Measurements from ENCODE around the gene PTTG1IP. TPM values are rescaled to one million over a fixed set of nuclear protein-coding genes. Genes with fewer than 3 reads are reported as not detected.

Gene PTTG1IP
- total and polyA plus RNA-seq, 7 donors: 49.7 to 208 (median 158) TPM

DNA sequence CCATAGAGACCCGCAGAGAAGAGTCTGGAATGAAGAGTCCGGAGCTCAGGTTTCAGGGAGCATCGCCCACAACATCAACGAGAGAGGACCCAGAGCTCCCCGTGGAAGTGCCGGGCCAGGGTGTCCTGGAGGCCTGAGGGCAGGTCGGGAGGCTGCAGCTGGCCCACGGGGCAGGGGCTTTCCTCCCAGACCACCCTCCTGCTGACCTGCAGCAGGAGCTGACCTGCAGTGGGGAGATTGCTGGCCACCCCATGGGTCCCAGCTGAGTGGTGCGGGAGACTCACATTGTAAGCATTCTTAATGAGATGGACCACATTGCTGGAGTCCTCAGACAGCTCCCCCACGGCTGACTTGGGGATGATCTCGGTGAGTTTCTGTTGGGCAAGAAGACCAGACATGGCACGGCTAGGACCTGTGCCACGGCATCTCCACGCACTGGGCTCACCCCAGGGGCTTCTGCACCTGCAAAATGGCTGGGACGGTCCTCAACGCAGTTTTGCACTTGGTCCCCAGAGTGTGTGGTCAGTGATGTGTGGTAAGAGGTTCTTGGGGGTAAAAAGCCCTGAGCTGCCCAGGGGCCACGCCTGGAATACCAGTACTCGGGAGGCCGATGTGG lies 21.3 kb upstream of the PTTG1IP start:
- no peak overlapping the region for H3K4me3 ChIP-seq
- H3K36me3 ChIP-seq: no peaks in the 10 kb centered on the region
- no peak overlapping the region for H3K27ac ChIP-seq
- intact Hi-C loops (cut with DNase I): no loop called here
- TF ChIP-seq CTCF (IDR thresholded peaks at IDR 0.05): no peak
- no peak for TF ChIP-seq EP300 (IDR thresholded peaks at IDR 0.05)
- no peak for TF ChIP-seq POLR2AphosphoS5 (IDR thresholded peaks at IDR 0.05)
- TF ChIP-seq POLR2A (IDR thresholded peaks at IDR 0.05): no peak
- no peaks in the 10 kb centered on the region for H3K4me1 ChIP-seq
- no peak for DNase-seq
- peaks cover 0 to 11% (median 0%) of the 10 kb centered on the region in 3 donors for H3K27me3 ChIP-seq
- WGBS, 2 donors: 82 to 84% methylated on average over 19 of the region's 19 CpGs
- no peaks in the 10 kb centered on the region for H3K9me3 ChIP-seq

- Histone ChIP-seq H3K4me1 (no peaks in the 10 kb centered on the region), H3K27me3 (peaks cover 0 to 11% (median 0%) of the 10 kb centered on the region in 3 donors), H3K36me3 (no peaks in the 10 kb centered on the region), H3K4me3 (no peak overlapping the region), H3K27ac (no peak overlapping the region), H3K9me3 (no peaks in the 10 kb centered on the region)
- TF ChIP-seq EP300 (IDR thresholded peaks at IDR 0.05) (no peak), POLR2AphosphoS5 (IDR thresholded peaks at IDR 0.05) (no peak), CTCF (IDR thresholded peaks at IDR 0.05) (no peak), POLR2A (IDR thresholded peaks at IDR 0.05) (no peak)
- DNase-seq: no peak
- intact Hi-C loops (cut with DNase I): no loop called here
- WGBS, 2 donors: 67 to 90% methylated on average over 15 of the region's 15 CpGs
Observed at GRCh38 chr21:44893948-44894656, 20.6 kb upstream of the PTTG1IP start.

- TF ChIP-seq CTCF (IDR thresholded peaks at IDR 0.05): no peak
- TF ChIP-seq EP300 (IDR thresholded peaks at IDR 0.05): no peak
- no peak for TF ChIP-seq POLR2A (IDR thresholded peaks at IDR 0.05)
- no peak for TF ChIP-seq POLR2AphosphoS5 (IDR thresholded peaks at IDR 0.05)
- H3K4me1 ChIP-seq: no peaks in the 10 kb centered on the region
- H3K27me3 ChIP-seq: peaks cover 0 to 11% (median 0%) of the 10 kb centered on the region in 3 donors
- H3K9me3 ChIP-seq: no peaks in the 10 kb centered on the region
- DNase-seq: no peak
- intact Hi-C loops (cut with DNase I): no loop called here
- no peaks in the 10 kb centered on the region for H3K36me3 ChIP-seq
- WGBS, 2 donors: 86 to 91% methylated on average over 7 of the region's 7 CpGs
- no peak overlapping the region for H3K27ac ChIP-seq
- H3K4me3 ChIP-seq: no peak overlapping the region
Observed at GRCh38 chr21:44893278-44893556, 19.7 kb upstream of the PTTG1IP start.

DNA sequence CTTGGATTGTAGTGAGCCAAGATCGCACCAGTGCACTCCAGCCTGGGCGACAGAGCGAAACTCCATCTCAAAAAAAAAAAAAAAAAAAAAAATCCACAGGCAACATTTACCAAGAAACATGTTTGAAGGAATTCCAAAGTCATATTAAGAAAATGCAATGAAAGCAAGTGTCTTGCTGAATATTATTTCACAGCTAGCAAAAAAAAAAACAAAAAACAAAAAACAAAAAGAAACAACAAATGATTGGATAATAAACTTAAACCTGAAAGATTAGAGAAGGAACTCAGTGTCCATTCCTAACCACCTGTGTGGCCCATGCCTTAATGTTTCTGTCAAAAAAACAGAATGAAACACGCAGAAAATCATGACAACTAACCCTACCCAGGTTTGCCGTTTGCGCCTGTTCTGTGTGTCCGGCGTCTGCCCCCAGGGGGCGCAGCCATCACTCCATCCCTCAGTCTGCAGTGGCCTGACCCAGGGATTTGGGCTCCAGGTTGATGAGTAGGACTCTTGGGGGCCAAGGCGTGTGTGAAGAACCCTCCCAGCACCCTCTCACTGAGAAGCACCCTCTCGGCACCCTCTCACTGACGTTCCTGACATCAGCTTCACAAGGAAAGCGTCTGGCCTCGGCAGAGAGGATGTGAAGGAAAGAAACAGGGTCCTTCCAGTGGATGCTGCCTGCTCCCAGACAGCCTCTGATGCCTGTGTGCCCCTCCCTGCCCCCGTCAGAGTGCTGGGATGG lies 19.2 kb upstream of the PTTG1IP start:
- Histone ChIP-seq H3K4me3 (no peak overlapping the region), H3K4me1 (no peaks in the 10 kb centered on the region), H3K27ac (no peak overlapping the region), H3K9me3 (no peaks in the 10 kb centered on the region), H3K36me3 (no peaks in the 10 kb centered on the region), H3K27me3 (peaks cover 0 to 11% (median 0%) of the 10 kb centered on the region in 3 donors)
- TF ChIP-seq CTCF (IDR thresholded peaks at IDR 0.05) (peak; percentile 68 to 89 (median 84)), POLR2A (IDR thresholded peaks at IDR 0.05) (no peak)
- intact Hi-C loops (cut with DNase I): loop anchor here (1.0 kb wide), 1 partner anchor 40 kb away; no protein-coding TSS in a partner anchor
- WGBS, 2 donors: 30 to 45% methylated on average over 15 of the region's 15 CpGs
- no peak for DNase-seq

All from sigmoid colon (tissue), 7 donors.